ENCODE measurements around the gene ZFP30.
A peak's percentile ranks its signal among the peaks of the same experiment; 100 is the strongest.

ZFP30 gene

GRCh38 chr19:37635076-37636056 lies 19.9 kb downstream of the ZFP30 start:
- no peak overlapping the region for H3K4me3 ChIP-seq (ENCODE audit: low read depth, low read length)
- TF ChIP-seq CTCF (IDR thresholded peaks at IDR 0.05; ENCODE audit: low read depth, low read length), result no peak
- in situ Hi-C loops (cut with HindIII; ENCODE audit: low sequenced_read_pairs), result no loop called here

GRCh38 chr19:37594982-37595382 lies 60.3 kb downstream of the ZFP30 start:
- no peak for TF ChIP-seq CTCF (IDR thresholded peaks at IDR 0.05; ENCODE audit: low read depth, low read length)
- DNase-seq (ENCODE audit: low read depth, low spot score), result no peak
- in situ Hi-C loops (cut with HindIII; ENCODE audit: low sequenced_read_pairs), result no loop called here
- H3K4me3 ChIP-seq (ENCODE audit: low read depth, low read length), result peak overlapping the region; percentile 93

More at GRCh38 chr19:37635076-37636056, 19.9 kb downstream of the ZFP30 start:
- DNase-seq (ENCODE audit: low read depth, low spot score), result no peak

- H3K4me3 ChIP-seq (ENCODE audit: low read depth, low read length), result peak within 1 kb of the TSS; percentile 93
- in situ Hi-C loops (cut with HindIII; ENCODE audit: low sequenced_read_pairs), result no loop called here
- peak; percentile 95 for DNase-seq (ENCODE audit: low read depth, low spot score)
- TF ChIP-seq CTCF (IDR thresholded peaks at IDR 0.05; ENCODE audit: low read depth, low read length), result no peak
These were observed 60.8 kb downstream of the ZFP30 start, which contains the start of the genes ZNF540 and ZNF571 for GRCh38 chr19:37594304-37594981. ZNF540 (plus strand) TSS chr19:37594876; CDS start chr19:37598448, 3,572 bp downstream. ZNF571 (minus strand) TSS chr19:37594792; CDS start chr19:37586676, 8,116 bp downstream.

- H3K4me3 ChIP-seq (ENCODE audit: low read depth, low read length), result peak overlapping the region; percentile 93
- DNase-seq (ENCODE audit: low read depth, low spot score), result no peak
- no peak for TF ChIP-seq CTCF (IDR thresholded peaks at IDR 0.05; ENCODE audit: low read depth, low read length)
- in situ Hi-C loops (cut with HindIII; ENCODE audit: low sequenced_read_pairs), result no loop called here
These were observed 61.3 kb downstream of the ZFP30 start for GRCh38 chr19:37593996-37594303.

- no peak for TF ChIP-seq CTCF (IDR thresholded peaks at IDR 0.05; ENCODE audit: low read depth, low read length)
- no peak overlapping the region for H3K4me3 ChIP-seq (ENCODE audit: low read depth, low read length)
- DNase-seq (ENCODE audit: low read depth, low spot score), result no peak
- in situ Hi-C loops (cut with HindIII; ENCODE audit: low sequenced_read_pairs), result no loop called here
These were observed 71.9 kb downstream of the ZFP30 start for GRCh38 chr19:37583340-37583739.

- TF ChIP-seq CTCF (IDR thresholded peaks at IDR 0.05; ENCODE audit: low read depth, low read length), result no peak
- in situ Hi-C loops (cut with HindIII; ENCODE audit: low sequenced_read_pairs), result no loop called here
- no peak for DNase-seq (ENCODE audit: low read depth, low spot score)
- no peak overlapping the region for H3K4me3 ChIP-seq (ENCODE audit: low read depth, low read length)
These were observed 83.1 kb downstream of the ZFP30 start for GRCh38 chr19:37572203-37572602.

Measured in astrocyte of the spinal cord (primary cell).